Measurements from ENCODE around the gene OGG1. TPM values are rescaled to one million over a fixed set of nuclear protein-coding genes. Genes with fewer than 3 reads are reported as not detected.

Gene OGG1
- total and polyA plus RNA-seq, 12 donors, result 5.2 to 15.1 (median 8.5) TPM

DNA sequence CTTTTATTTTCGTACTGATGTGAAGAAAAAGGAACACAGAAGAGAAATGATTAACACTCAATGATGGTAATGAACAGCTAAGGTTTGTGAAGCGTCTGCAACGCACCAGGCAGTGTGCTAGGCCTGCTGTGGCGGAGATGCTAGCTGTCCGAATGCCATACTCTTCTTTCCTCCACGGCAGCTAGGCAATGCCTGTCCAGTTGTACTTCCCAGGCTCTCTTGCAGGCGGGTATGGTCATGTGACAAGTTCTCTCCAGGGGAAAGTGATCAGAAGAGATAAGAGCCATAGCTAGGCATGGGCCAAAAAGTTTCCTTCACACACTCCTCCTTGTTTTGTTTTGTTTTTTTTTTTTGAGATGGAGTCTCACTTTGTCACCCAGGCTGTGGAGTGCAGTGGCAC lies 35.9 kb downstream of the OGG1 start:
- Histone ChIP-seq H3K27me3 (no peaks in the 10 kb centered on the region), H3K36me3 (peaks cover 0 to 98% (median 34%) of the 10 kb centered on the region in 9 donors), H3K9me3 (no peaks in the 10 kb centered on the region), H3K27ac (no peak overlapping the region), H3K4me1 (peaks cover 0 to 31% (median 0%) of the 10 kb centered on the region in 9 donors), H3K4me3 (no peak overlapping the region)
- TF ChIP-seq CTCF (IDR thresholded peaks at IDR 0.05), result no peak
- ATAC-seq, result no peak
- 70 to 76% methylated on average over 7 of the region's 7 CpGs for WGBS, 2 donors
- no peak for DNase-seq
- intact Hi-C loops (cut with DNase I), result no loop called here

- no peaks in the 10 kb centered on the region for H3K9me3 ChIP-seq
- intact Hi-C loops (cut with DNase I), result no loop called here
- TF ChIP-seq CTCF (IDR thresholded peaks at IDR 0.05), result no peak
- H3K36me3 ChIP-seq, result peaks cover 0 to 98% (median 28%) of the 10 kb centered on the region in 9 donors
- H3K4me1 ChIP-seq, result peaks cover 0 to 31% (median 5%) of the 10 kb centered on the region in 9 donors
- H3K4me3 ChIP-seq, result no peak overlapping the region
- no peak for ATAC-seq
- 85 to 93% methylated on average over 7 of the region's 7 CpGs for WGBS, 2 donors
- no peak overlapping the region for H3K27ac ChIP-seq
- DNase-seq, result no peak
- no peaks in the 10 kb centered on the region for H3K27me3 ChIP-seq
Observed at GRCh38 chr3:9786209-9786739, 36.5 kb downstream of the OGG1 start.

GRCh38 chr3:9786825-9787669 lies 37.3 kb downstream of the OGG1 start:
- Histone ChIP-seq H3K4me3 (no peak overlapping the region), H3K27ac (no peak overlapping the region), H3K9me3 (no peaks in the 10 kb centered on the region), H3K4me1 (peaks cover 0 to 31% (median 12%) of the 10 kb centered on the region in 9 donors), H3K27me3 (no peaks in the 10 kb centered on the region), H3K36me3 (peaks cover 0 to 91% (median 27%) of the 10 kb centered on the region in 9 donors)
- no peak for DNase-seq
- WGBS, 2 donors, result 87 to 94% methylated on average over 13 of the region's 13 CpGs
- no peak for ATAC-seq
- TF ChIP-seq CTCF (IDR thresholded peaks at IDR 0.05), result peak in 5 of 9 donors; percentile 9 to 47 (median 17)
- intact Hi-C loops (cut with DNase I), result no loop called here

DNA sequence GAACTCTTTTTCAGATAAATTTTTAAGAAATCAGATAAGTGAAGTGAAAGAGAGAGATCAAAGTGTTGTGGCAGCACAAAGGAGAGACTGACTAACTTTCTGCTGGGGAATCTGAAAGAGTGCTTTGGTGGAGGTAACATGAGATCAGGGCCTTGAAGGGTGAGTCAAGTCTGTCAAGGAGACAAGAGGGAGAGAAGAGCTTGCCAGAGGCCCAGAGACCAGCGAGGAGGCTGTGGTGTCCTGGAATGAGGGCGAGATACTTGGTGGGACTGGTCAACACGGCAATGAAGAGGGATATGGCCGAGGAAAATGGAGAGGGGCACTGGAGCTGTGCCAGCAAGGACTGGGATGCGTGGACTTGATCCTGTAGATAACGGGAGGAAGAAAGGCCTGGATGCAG lies 38.0 kb downstream of the OGG1 start:
- Histone ChIP-seq H3K27me3 (no peaks in the 10 kb centered on the region), H3K36me3 (peaks cover 0 to 84% (median 20%) of the 10 kb centered on the region in 9 donors), H3K9me3 (no peaks in the 10 kb centered on the region), H3K4me3 (no peak overlapping the region), H3K4me1 (peaks cover 0 to 27% (median 13%) of the 10 kb centered on the region in 9 donors), H3K27ac (no peak overlapping the region)
- intact Hi-C loops (cut with DNase I), result no loop called here
- 82 to 83% methylated on average over 6 of the region's 6 CpGs for WGBS, 2 donors
- no peak for TF ChIP-seq CTCF (IDR thresholded peaks at IDR 0.05)
- no peak for ATAC-seq
- no peak for DNase-seq
